GM21825 (cell line): ENCODE data around the gene PRPF39.
A peak's percentile ranks its signal among the peaks of the same experiment; 100 is the strongest.
"Not testable (repeated sequence)": the region's sequence is repeated elsewhere in the genome, so short reads cannot be mapped to it uniquely, and the experiment has no call there.

ENCODE experiments used
- ATAC-seq: cut with Tn5 transposase; IDR thresholded peaks from one replicate; pipeline ENCODE4 v1.9.1; 2021; ENCODE audit warnings: mild to moderate bottlenecking, moderate library complexity; ENCODE audit not compliant: unreplicated experiment

The PRPF39 gene

DNA sequence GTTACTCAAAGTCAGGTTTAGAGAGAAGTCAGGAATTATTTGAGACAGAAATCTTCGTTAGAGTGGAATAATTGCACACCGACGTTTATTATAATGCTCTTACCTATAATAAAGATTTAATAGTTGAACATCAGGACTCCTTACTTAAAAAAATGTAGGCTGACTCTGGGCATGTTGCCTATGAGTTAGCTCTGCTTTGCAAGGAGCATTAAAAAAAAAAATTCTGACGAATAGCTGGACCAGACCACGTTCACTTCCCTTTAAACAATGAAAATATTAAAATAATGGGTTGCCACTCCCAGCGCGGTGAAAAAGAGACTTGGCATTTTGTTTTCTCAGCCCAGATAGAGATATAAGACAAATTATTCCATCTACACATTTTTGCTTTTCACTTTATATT, 51.2 kb downstream of the PRPF39 start:
- ATAC-seq, result no peak

DNA sequence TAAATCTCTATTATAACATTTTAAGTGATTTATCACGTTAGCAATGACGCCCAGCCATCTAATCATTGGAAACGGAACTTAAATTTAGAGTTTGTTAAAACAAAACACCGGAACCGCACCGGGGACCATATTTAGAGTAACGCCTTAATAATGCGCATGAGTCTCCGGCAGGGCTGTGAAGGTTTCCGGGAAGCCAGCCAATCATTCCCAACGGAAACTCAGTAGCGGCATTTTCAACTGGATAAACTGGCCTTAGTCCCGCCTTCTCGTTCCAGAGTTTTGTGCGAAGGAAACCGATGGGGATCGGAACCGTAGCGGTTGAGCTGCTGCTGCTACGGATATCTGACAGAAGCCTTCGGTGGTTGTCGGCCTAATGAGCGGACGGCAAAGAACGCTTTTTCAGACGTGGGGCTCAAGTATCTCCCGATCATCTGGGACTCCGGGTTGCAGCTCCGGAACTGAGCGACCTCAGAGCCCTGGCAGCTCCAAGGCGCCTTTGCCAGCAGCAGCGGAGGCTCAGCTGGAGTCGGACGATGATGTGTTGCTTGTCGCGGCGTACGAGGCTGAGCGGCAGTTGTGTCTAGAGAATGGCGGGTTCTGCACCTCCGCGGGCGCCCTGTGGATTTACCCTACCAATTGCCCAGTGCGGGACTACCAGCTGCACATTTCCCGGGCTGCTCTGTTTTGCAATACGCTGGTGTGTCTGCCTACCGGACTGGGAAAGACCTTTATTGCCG, 51.9 kb downstream of the PRPF39 start, which contains the start of gene FANCM:
TSS of gene FANCM (plus strand) at position 272 of the 737 bp plus-strand sequence. CDS start at position 374, 102 bp downstream.
- peak; percentile 38 for ATAC-seq

DNA sequence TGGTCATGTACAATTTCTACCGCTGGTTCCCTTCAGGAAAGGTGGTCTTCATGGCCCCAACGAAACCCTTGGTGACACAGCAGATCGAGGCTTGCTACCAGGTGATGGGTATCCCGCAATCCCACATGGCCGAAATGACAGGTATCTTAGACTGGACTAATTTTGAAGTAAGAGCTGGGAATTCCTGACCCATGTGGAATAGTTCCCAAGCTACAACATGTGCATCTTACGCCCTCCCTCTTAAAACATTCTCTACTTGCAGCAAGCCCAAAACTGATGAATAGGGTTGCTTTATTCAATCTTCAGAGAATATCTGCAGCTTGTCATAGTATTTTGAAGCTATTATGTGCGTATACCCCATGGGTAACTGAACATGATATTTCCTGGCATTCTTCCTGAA, 52.5 kb downstream of the PRPF39 start:
- no peak for ATAC-seq

DNA sequence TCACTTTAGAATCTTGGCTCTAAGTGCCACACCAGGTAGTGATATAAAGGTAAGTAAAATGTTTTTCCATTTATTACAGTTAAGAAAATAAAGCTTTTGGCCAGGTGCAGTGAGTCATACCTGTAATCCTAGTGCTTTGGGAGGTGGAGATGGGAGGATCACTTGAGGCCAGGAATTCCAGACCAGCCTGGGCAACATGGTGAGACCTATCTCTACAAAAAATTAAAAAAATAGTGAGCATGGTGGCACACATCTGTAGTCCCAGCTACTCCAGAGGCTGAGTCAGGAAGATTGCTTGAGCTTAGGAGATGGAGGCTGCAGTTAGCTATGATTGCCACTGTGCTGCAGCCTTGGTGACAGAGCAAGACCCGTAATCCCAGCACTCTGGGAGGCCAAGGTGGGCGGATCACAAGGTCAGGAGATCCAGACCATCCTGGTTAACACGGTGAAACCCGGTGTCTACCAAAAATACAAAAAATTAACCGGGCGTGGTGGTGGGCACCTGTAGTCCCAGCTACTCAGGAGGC, 56.8 kb downstream of the PRPF39 start:
- no peak for ATAC-seq

DNA sequence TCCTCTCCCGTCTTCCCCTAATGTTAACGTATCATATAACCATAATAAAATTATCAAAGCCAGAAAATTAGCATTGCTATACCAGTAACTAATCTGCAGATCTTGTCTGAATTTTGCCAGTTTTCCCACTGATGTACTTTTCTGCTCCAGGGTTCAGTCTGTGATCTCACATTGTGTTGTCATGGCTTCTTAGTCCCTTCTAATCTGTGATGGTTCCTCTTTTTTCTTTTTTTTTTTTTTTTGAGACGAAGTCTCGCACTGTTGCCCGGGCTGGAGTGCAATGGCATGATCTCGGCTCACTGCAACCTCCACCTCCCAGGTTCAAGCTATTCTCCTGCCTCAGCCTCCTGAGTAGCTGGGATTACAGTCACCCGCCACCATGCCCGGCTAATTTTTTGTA, 58.2 kb downstream of the PRPF39 start:
- not testable (repeated sequence) for ATAC-seq

DNA sequence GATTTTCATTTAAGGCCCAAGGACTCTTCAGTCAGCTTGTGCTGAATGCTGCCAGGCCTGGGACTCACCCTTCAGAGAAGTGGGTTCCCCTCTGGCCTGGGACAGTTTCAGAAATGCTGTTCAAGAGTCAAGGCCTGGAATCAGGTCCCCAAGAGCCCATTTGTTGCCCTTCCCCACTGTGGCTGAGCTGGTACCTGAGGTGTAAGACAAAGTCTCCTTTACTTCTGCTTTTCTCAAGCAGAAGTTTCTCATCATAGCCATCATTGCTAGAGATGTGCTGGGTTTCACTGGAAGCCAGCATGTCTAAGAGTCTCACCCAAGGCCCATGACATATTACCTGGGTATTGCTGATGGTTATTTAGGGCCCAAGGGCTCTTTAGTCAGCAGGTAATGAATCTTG, 60.7 kb downstream of the PRPF39 start:
- ATAC-seq, result peak; percentile 55

DNA sequence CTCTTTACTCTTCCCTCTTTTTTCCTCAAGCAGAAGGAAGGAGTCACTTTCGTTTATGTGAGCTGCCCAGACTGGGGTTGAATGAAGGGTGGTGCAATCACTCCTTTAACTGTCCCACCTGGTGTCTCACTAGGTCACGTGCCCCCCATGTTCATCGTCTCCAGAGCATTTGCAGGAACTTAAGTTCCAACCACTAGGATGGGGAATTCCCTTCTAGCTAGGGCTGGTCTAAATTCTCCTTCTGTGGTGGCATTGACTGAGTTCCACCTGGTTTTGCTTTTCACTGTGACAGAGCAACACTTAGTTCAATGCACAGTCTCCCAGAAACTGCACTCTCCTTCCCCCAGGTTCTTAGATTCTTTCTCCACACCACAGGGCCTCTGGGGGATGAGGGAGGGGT, 61.3 kb downstream of the PRPF39 start:
- peak; percentile 48 for ATAC-seq

DNA sequence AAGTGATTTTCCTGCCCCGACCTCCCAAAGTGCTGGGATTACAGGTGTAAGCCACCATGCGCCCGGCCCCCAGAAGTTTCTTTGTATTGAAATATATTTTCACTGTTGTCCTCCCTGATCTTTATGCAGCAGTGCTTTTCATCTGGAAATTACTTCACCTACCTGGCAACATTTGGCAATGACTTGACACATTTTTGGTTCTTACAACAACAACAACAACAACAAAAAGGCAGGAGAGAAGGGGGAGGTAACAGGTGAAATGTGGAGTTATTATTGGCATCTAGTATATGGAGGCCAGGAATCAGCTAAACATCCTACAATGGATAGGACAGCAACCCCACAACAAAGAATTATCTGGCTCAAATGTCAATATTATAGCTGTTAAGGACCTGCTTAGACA, 65.7 kb downstream of the PRPF39 start:
- no peak for ATAC-seq

DNA sequence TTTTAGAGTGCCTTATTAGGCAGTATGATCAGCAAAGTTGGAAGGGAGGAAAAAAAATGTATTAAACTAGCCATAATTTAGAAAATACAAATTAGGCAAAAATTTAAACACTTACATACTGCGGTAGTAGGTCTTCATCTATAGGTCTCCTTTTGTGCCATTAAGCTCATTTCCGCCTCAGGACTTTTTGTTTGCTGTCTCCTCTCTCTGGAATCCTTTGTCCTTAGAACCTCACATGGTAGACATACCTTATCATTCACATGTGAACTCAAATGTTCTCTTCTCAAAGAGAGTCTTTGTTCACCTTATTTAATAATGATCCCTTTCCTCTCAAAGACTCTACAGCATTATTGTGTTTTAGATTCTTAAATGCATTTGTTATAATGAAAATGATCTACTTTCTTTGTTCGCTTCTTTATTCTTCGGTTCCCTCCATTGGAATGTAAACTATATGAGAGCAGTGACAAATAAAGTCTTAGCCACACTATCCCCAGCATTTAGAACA, 66.5 kb downstream of the PRPF39 start:
- no peak for ATAC-seq

DNA sequence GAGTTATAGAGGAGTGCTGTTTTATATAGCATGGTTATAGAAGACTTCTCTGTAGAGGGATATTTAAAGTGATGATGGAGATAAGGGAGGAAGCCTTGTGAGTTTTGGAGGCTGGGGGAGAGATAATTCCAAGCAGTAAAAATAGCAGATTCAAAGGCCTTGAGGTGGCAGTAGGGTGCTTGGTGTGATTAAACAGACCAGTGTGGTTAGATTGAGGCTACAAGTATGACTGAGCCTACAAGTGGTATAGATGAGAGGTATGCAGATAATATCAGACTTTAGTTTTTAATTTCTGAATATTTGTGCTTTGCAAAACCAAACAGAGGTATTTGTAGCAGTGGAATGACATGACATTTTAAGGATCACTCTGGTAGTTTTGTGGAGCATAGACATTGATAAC, 72.2 kb downstream of the PRPF39 start:
- ATAC-seq, result no peak
